CD4-positive, alpha-beta T cell treated with Interleukin-15 for 1 hour (primary cell): ENCODE results near the gene PRR5L.
A peak's percentile ranks its signal among the peaks of the same experiment; 100 is the strongest.
"Not testable (repeated sequence)": the region's sequence is repeated elsewhere in the genome, so short reads cannot be mapped to it uniquely, and the experiment has no call there.

ENCODE experiments used
- DNase-seq: peaks from one replicate; pipeline ENCODE4 v3.0.0-alpha.2; 2020

The PRR5L gene

DNA sequence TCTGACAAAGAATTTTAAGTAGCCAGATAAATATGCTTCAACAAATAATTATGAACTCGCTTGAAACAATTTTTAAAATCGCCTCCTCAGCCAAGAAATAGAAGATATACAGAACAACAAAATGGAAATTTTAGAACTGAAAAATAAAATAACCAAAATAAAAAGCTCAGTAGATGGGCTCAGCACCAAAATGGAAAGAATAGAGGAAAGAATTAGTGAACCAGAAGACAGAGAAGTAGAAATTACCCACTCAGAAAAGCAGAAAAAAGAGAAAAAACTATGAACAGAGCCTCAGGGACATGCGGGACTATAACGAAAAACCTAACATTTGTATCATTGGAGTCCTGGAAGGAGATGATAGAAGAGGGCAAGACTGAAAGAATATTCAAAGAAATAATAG is 14.2 kb upstream of the PRR5L start:
- DNase-seq, result no peak

- DNase-seq, result no peak
Observed at GRCh38 chr11:36282926-36283325, 13.2 kb upstream of the PRR5L start.

- DNase-seq, result no peak
Observed at GRCh38 chr11:36288442-36289225, 7.5 kb upstream of the PRR5L start.

GRCh38 chr11:36289226-36289852 is 6.7 kb upstream of the PRR5L start, which contains the start of gene COMMD9:
TSS of gene COMMD9 (minus strand) at chr11:36289424. CDS start at chr11:36289412, 12 bp downstream.
- peak; percentile 93 for DNase-seq

GRCh38 chr11:36292311-36292722 is 3.8 kb upstream of the PRR5L start:
- DNase-seq, result no peak

DNA sequence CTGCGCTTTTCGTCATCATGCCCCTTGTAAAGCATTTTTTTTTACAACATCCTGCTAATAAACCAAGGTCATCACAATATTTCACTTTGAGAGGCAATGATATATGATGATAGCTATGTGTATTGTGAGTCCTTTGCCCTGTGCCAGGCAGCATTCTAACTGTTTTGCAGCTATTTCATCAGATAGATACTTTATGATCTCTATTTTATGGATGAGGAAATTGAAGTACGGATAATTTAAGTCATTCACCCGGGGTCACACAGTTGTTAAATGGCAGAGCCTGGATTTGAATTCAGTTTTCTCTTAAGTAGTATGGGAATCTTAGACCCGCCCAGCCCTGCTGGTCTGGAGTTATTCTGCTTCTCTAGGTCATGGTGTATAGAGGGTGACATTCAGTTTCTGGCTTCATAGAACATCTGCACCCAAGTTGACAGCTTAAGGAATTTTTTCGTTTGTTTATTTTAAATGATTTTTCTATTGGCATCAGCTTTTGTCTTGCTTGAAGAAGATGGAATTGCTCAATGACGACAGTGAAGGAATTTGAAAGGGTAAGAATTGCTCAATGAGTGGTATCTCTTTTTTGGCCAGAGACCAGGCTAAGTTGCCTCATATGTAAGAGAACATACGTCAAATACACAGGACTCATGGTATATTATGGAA is 926 bp downstream of the PRR5L start:
- no peak for DNase-seq

- no peak for DNase-seq
Observed at GRCh38 chr11:36300650-36301049, 4.6 kb downstream of the PRR5L start.

DNA sequence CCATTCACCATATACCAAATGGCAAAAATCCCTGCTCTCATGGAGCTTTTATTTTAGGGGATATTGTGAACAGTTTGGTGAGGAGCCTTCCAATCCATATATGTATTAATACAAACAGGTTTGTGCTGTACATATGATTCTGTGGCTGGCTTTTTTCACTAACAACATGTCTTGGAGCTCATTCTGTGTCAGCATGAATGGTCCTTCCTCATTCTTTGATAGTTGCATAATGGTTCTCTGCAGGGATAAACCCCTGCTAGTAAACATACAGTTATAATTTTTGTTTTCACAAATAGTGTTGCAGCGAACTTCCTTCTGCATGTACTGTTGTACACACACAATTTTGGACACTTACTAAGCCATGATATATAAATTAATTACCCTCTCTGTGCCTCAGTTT is 8.3 kb downstream of the PRR5L start:
- no peak for DNase-seq

- DNase-seq, result no peak
Observed at GRCh38 chr11:36305047-36305446, 9.0 kb downstream of the PRR5L start.

DNA sequence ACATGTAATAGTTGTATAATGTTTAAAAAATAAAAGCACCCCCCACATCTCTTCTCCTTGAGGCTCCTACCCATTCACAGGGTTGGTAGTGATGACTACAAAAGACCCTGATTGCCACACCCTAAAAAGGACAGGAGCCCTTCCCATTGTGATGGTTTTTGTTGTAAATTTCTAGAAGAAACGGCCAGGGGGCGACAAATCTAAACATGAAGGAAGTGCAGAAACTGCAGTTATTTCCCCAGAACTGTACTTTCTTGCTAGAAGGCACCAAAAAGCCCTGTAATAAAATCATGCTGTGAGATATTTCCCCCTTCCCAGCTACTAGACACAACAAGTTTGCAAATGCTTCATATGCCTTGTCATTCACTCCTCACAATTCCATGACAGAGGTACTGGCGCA is 10.8 kb downstream of the PRR5L start:
- no peak for DNase-seq

GRCh38 chr11:36308577-36308976 is 12.5 kb downstream of the PRR5L start:
- DNase-seq, result no peak

DNA sequence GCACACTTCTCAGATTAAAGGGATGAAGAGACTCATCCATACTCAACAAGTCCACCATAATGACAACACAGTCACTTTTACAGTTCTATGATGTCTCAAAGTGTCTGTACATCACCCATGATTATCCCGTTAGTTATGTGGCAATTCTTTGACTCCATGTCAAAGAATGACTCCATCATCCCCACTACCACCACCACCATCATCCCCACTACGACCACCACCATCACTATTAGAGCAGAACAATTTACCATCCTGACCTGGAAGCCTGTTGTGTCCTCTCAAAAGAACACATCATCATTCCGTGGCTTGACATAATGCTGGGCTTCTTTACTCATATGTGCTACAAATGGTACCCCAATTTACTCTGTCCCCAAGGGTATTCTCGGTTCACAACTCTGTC is 13.7 kb downstream of the PRR5L start:
- no peak for DNase-seq

GRCh38 chr11:36311926-36312595 is 16.0 kb downstream of the PRR5L start:
- no peak for DNase-seq

GRCh38 chr11:36312611-36313472 is 16.8 kb downstream of the PRR5L start:
- DNase-seq, result no peak

GRCh38 chr11:36313750-36314433 is 17.8 kb downstream of the PRR5L start:
- no peak for DNase-seq

DNA sequence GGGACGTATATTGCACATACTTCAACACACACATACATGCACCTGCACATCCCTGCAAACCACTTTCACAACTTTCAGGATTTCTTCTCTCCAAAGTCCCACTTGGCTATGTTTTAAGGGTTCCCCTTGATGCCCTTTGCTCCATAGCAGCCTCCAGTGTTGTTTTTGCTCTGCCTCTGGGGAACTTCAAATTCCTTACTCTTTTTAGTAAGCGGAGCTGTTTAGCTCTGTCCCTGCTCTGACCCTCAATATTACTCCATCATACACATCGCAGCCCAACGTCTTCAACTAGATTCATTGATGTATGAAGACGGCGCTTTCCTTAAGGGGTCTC is 18.3 kb downstream of the PRR5L start:
- DNase-seq, result no peak

DNA sequence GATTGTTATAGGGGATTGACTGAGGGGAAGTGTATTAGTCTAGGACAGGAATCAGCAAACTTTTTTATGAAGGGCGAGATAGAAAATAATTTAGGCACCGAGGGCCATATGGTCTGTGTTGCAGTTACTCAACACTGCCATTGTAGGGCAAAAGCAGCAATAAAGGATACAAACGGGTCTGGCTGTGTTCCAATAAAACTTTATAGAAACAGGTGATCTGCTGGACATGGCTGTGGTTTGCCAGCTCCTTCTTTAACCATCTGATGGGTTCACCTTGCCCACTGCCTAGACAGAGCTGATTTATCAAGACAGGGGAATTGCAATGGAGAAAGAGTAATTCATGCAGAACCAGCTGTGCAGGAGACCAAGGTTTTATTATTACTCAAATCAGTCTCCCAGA is 20.0 kb downstream of the PRR5L start:
- no peak for DNase-seq

DNA sequence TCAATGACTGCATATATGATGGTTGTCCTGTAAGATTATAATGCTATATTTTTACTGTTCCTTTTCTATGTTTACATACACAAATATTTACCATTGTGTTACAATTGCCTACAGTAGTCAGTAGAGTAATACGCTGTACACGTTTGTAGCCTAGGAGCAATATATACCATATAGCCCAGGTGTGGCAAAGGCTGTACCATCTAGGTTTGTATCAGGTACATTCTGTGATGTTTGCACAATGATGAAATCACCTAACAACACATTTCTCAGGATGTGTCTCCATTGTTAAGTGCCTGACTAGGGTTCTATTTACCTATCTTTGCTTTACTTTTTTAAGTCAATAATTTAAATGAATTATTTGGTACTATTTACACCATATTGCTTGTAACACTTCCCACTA is 21.9 kb downstream of the PRR5L start:
- no peak for DNase-seq

DNA sequence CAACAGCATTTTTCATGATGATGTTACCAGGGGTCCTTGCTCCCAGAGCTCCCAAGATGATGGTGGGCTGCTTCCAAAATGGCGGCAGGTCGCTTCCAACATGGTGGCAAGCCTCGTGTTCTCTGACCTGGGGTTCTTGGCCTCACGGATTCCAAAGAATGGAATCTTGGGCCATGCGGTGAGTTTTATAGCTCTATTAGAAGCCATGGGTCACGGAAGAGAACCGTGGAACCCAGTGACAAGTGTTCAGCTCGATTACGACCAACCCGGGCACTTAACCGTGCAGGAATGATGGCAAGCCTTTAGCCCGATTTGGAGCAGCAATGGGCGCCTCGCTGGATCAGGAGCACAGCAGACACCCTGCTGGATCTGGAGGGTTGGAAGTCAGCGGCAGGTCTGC is 28.9 kb downstream of the PRR5L start:
- DNase-seq, result not testable (repeated sequence)

- not testable (repeated sequence) for DNase-seq
Observed at GRCh38 chr11:36325403-36325802, 29.3 kb downstream of the PRR5L start.

- DNase-seq, result no peak
Observed at GRCh38 chr11:36326524-36327419, 30.7 kb downstream of the PRR5L start.
